Endothelial cell of umbilical vein (primary cell): Measurements from ENCODE around the gene MAST4. TPM values are rescaled to one million over a fixed set of nuclear protein-coding genes. Genes with fewer than 3 reads are reported as not detected.

Experiments
- BruUV-seq: library from RNA; stranded (reverse); fragments of 400-500 nt; replicated peaks from 2 replicates; lab custom pipeline; 2021; lab: Mats Ljungman, UMichigan
- CTCF ChIA-PET: fragments of 300-600, 350-600 bp; sonication (Branson Sonifier 250); formaldehyde crosslinking; loops from one replicate; lab custom pipeline; 2021; ENCODE audit warnings: antibody characterized with exemption, inconsistent platforms; lab: Charles Lee
- POLR2A ChIA-PET: fragments of 300-600, 350-600 bp; sonication (Branson Sonifier 250); formaldehyde crosslinking; loops from one replicate; lab custom pipeline; 2021; ENCODE audit warnings: antibody characterized with exemption, inconsistent platforms; lab: Charles Lee
- DNase-seq: peaks from one replicate; pipeline ENCODE4 v3.0.0-alpha.2; 2011; ENCODE audit warnings: low read depth, low spot score
- FAIRE-seq: peaks from 2 replicates; lab custom pipeline; 2011; peaks lifted over from hg19 to GRCh38; lab: Jason Lieb, UNC
- H2AFZ ChIP-seq: 2 replicates; pipeline ENCODE4 v1.6.0; 2012; ENCODE audit warnings: low read depth, low read length, control low read depth, inconsistent platforms
- H3K27ac ChIP-seq: 2 replicates; pipeline ENCODE4 v1.5.1; 2011; ENCODE audit warnings: low read depth, mild to moderate bottlenecking, control low read depth, low read length, moderate library complexity; ENCODE audit not compliant: insufficient read depth
- H3K27me3 ChIP-seq, 2 experiments: 2 replicates each; pipeline versions ENCODE4 v1.6.0 to v1.6.1; 2011; ENCODE audit warnings: low read length in 2 of 2, mixed read lengths in 1 of 2; ENCODE audit not compliant: control insufficient read depth in 2 of 2, insufficient read depth in 2 of 2
- H3K36me3 ChIP-seq, 2 experiments: 2 replicates in 1 of 2; 3 replicates in 1 of 2; pipeline ENCODE4 v1.5.1; 2011; ENCODE audit warnings: low read length in 2 of 2, mild to moderate bottlenecking in 1 of 2, moderate library complexity in 1 of 2; ENCODE audit not compliant: control insufficient read depth in 2 of 2, insufficient read depth in 2 of 2; ENCODE audit errors: extremely low read depth in 1 of 2
- H3K4me1 ChIP-seq: 3 replicates; pipeline ENCODE4 v1.5.1; 2011; ENCODE audit warnings: mild to moderate bottlenecking, low read length; ENCODE audit not compliant: control insufficient read depth, insufficient read depth; ENCODE audit errors: extremely low read depth
- H3K4me2 ChIP-seq: 2 replicates; pipeline ENCODE4 v1.6.1; 2011; ENCODE audit warnings: low read length, control low read depth, mixed read lengths; ENCODE audit not compliant: insufficient read depth
- H3K4me3 ChIP-seq, 3 experiments: fragments of 200-600 bp in 1 of 3; sonication (generic), shearing (Covaris generic) in 1 of 3; replicated peaks in 1 of 3; 2 replicates each; pipeline ENCODE4 v1.5.1; 2011 to 2016; ENCODE audit warnings: control low read depth in 3 of 3, low read length in 3 of 3, mild to moderate bottlenecking in 2 of 3, inconsistent platforms in 1 of 3, low read depth in 1 of 3, moderate library complexity in 1 of 3; ENCODE audit not compliant: insufficient read depth in 1 of 3
- H3K79me2 ChIP-seq: 2 replicates; pipeline ENCODE4 v1.6.0; 2012; ENCODE audit warnings: low read length, inconsistent platforms; ENCODE audit not compliant: control insufficient read depth, insufficient read depth
- H3K9ac ChIP-seq: replicated peaks from 2 replicates; pipeline ENCODE3; 2011; ENCODE audit warnings: low read length, control low read depth; ENCODE audit not compliant: insufficient read depth; ENCODE audit errors: extremely low read depth
- H3K9me1 ChIP-seq: replicated peaks from 3 replicates; pipeline ENCODE4 v1.6.0; 2011; ENCODE audit warnings: mild to moderate bottlenecking, low read length; ENCODE audit not compliant: control insufficient read depth, insufficient read depth; ENCODE audit errors: extremely low read depth
- H3K9me3 ChIP-seq: replicated peaks from 2 replicates; pipeline ENCODE4 v1.5.1; 2012; ENCODE audit warnings: low read length, inconsistent platforms; ENCODE audit not compliant: control insufficient read depth, insufficient read depth
- H4K20me1 ChIP-seq: replicated peaks from 2 replicates; pipeline ENCODE3; 2011; ENCODE audit warnings: mild to moderate bottlenecking, low read length; ENCODE audit not compliant: control insufficient read depth, insufficient read depth; ENCODE audit errors: extremely low read depth
- EZH2 ChIP-seq: IDR thresholded peaks from 2 replicates; pipeline ENCODE4 v1.6.1; 2012; ENCODE audit warnings: borderline replicate concordance, low read depth, mild to moderate bottlenecking, moderate library complexity, low read length, inconsistent platforms; ENCODE audit not compliant: severe bottlenecking
- FOS ChIP-seq: IDR thresholded peaks from 2 replicates; pipeline ENCODE4 v1.6.1; 2011; ENCODE audit warnings: mild to moderate bottlenecking, low read length, moderate library complexity, borderline replicate concordance; ENCODE audit not compliant: insufficient read depth
- GATA2 ChIP-seq: IDR thresholded peaks from 2 replicates; pipeline ENCODE4 v1.7.0; 2011; ENCODE audit warnings: low read depth, mild to moderate bottlenecking, moderate library complexity, mixed read lengths, low read length; ENCODE audit not compliant: insufficient read length, insufficient read depth
- JUN ChIP-seq: IDR thresholded peaks from 2 replicates; pipeline ENCODE4 v1.6.1; 2011; ENCODE audit warnings: borderline replicate concordance, low read depth; ENCODE audit not compliant: insufficient read length, insufficient read depth
- MYC ChIP-seq: IDR thresholded peaks from one replicate; pipeline ENCODE4 v1.6.1; 2011; ENCODE audit warnings: mild to moderate bottlenecking, low read depth, low read length
- POLR2A ChIP-seq: IDR thresholded peaks from 2 replicates; pipeline ENCODE4 v1.6.1; 2012; ENCODE audit warnings: low read depth, mild to moderate bottlenecking, control low read depth, low read length
- POLR2AphosphoS5 ChIP-seq: IDR thresholded peaks from 2 replicates; pipeline ENCODE4 v1.6.1; 2012; ENCODE audit warnings: low read depth, mild to moderate bottlenecking, control low read depth, low read length, moderate library complexity; ENCODE audit not compliant: insufficient read depth
- dilution Hi-C: fragments of 300-500 bp; cut with MboI; formaldehyde crosslinking; loops from one replicate; pipeline ENCODE4 v1.15.0; 2019; ENCODE audit warnings: low sequenced_read_pairs; ENCODE audit not compliant: extremely low pct_ligation_motif_present
- intact Hi-C: fragments of 100-400 bp; cut with micrococcal nuclease; formaldehyde crosslinking; loops from one replicate; pipeline ENCODE4 v1.10.0; 2022
- polyA plus RNA-seq, 4 experiments: library from polyadenylated mRNA; depleted of rRNA in 3 of 4; stranded (reverse) in 3 of 4; unstranded in 1 of 4; fragments of >200 nt; gene quantifications; 2 replicates each; pipeline versions ENCODE4 v1.2.1 to v1.2.3, GENCODE V29; 2011 to 2012; ENCODE audit warnings: missing spikeins in 1 of 4
- total RNA-seq: library from RNA; stranded (reverse); gene quantifications from 2 replicates; pipeline ENCODE4 v1.2.3, GENCODE V29; 2021
- TF ChIP-seq, protein P1 (sequence below), 2 donors: IDR thresholded peaks; 1 replicate in 1 of 2; 2 replicates in 1 of 2; pipeline ENCODE4 v1.5.1; 2011; ENCODE audit warnings: low read length in 2 of 2, mild to moderate bottlenecking in 2 of 2, moderate library complexity in 2 of 2, control low read depth in 1 of 2, inconsistent platforms in 1 of 2, low read depth in 1 of 2; ENCODE audit not compliant: insufficient read depth in 1 of 2; ENCODE audit errors: extremely low read depth in 1 of 2
- TF ChIP-seq, protein P2 (sequence below): IDR thresholded peaks from 2 replicates; pipeline ENCODE4 v1.6.1; 2011; ENCODE audit not compliant: insufficient read depth, insufficient read length

MAST4 gene
- total and polyA plus RNA-seq, 2 donors (not counting 3 experiments of a cell fraction or from before 2014, with no cell fraction given), result 40.2 to 116 TPM

GRCh38 chr5:66554884-66555283, 41.3 kb upstream of the MAST4 start:
- H4K20me1 ChIP-seq, result no peaks in the 10 kb centered on the region
- ChIA-PET CTCF (no interaction called here), POLR2A (no interaction called here)
- dilution Hi-C loops (no loop called here), intact Hi-C loops (no loop called here)
- H3K4me3 ChIP-seq, result no peak overlapping the region
- no peak overlapping the region for H2AFZ ChIP-seq
- no peak overlapping the region for H3K27ac ChIP-seq
- H3K4me2 ChIP-seq, result no peak overlapping the region
- no peaks in the 10 kb centered on the region for H3K9me1 ChIP-seq
- FAIRE-seq (no peak), DNase-seq (no peak)
- BruUV-seq, result no TSS peak
- TF ChIP-seq, protein P1, sequence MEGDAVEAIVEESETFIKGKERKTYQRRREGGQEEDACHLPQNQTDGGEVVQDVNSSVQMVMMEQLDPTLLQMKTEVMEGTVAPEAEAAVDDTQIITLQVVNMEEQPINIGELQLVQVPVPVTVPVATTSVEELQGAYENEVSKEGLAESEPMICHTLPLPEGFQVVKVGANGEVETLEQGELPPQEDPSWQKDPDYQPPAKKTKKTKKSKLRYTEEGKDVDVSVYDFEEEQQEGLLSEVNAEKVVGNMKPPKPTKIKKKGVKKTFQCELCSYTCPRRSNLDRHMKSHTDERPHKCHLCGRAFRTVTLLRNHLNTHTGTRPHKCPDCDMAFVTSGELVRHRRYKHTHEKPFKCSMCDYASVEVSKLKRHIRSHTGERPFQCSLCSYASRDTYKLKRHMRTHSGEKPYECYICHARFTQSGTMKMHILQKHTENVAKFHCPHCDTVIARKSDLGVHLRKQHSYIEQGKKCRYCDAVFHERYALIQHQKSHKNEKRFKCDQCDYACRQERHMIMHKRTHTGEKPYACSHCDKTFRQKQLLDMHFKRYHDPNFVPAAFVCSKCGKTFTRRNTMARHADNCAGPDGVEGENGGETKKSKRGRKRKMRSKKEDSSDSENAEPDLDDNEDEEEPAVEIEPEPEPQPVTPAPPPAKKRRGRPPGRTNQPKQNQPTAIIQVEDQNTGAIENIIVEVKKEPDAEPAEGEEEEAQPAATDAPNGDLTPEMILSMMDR (IDR thresholded peaks at IDR 0.05; ENCODE audit: extremely low read depth in 1 of 2, insufficient read depth in 1 of 2, low read depth in 1 of 2, low read length in 2 of 2), result no peak
- TF ChIP-seq MYC (no peak), JUN (no peak), EZH2 (no peak), POLR2A (no peak), POLR2AphosphoS5 (no peak)
- no peaks in the 10 kb centered on the region for H3K4me1 ChIP-seq
- no peak overlapping the region for H3K9ac ChIP-seq
- no peaks in the 10 kb centered on the region for H3K36me3 ChIP-seq
- H3K27me3 ChIP-seq, result no peaks in the 10 kb centered on the region
- no peaks in the 10 kb centered on the region for H3K79me2 ChIP-seq
- no peaks in the 10 kb centered on the region for H3K9me3 ChIP-seq

- CTCF ChIA-PET, result no interaction called here
- intact Hi-C loops, result no loop called here
- no TSS peak for BruUV-seq
These were observed 37.6 kb upstream of the MAST4 start for GRCh38 chr5:66558560-66558959.

More at GRCh38 chr5:66558560-66558959, 37.6 kb upstream of the MAST4 start:
- dilution Hi-C loops, result no loop called here
- Histone ChIP-seq H3K36me3 (no peaks in the 10 kb centered on the region), H3K27me3 (no peaks in the 10 kb centered on the region), H3K27ac (no peak overlapping the region), H4K20me1 (no peaks in the 10 kb centered on the region), H3K4me3 (no peak overlapping the region), H3K4me2 (no peak overlapping the region), H3K9me3 (no peaks in the 10 kb centered on the region), H3K4me1 (no peaks in the 10 kb centered on the region), H3K9ac (no peak overlapping the region), H3K9me1 (no peaks in the 10 kb centered on the region), H3K79me2 (no peaks in the 10 kb centered on the region), H2AFZ (no peak overlapping the region)
- FAIRE-seq (no peak), DNase-seq (no peak)
- POLR2A ChIA-PET, result no interaction called here
- TF ChIP-seq MYC, result no peak
- TF ChIP-seq, protein P1 (IDR thresholded peaks at IDR 0.05; ENCODE audit: extremely low read depth in 1 of 2, insufficient read depth in 1 of 2, low read depth in 1 of 2, low read length in 2 of 2), result no peak
- no peak for TF ChIP-seq POLR2AphosphoS5
- TF ChIP-seq, protein P2, sequence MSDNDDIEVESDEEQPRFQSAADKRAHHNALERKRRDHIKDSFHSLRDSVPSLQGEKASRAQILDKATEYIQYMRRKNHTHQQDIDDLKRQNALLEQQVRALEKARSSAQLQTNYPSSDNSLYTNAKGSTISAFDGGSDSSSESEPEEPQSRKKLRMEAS, result no peak
- TF ChIP-seq GATA2, result no peak
- no peak for TF ChIP-seq JUN
- no peak for TF ChIP-seq EZH2
- no peak for TF ChIP-seq POLR2A
- no peak for TF ChIP-seq FOS
